GM18870 (cell line): ENCODE data around the gene TEKT2.

Experiments
- ATAC-seq: cut with Tn5 transposase; IDR thresholded peaks from one replicate; pipeline ENCODE4 v1.9.1; 2021; ENCODE audit warnings: moderate library complexity; ENCODE audit not compliant: unreplicated experiment

The TEKT2 gene, protein sequence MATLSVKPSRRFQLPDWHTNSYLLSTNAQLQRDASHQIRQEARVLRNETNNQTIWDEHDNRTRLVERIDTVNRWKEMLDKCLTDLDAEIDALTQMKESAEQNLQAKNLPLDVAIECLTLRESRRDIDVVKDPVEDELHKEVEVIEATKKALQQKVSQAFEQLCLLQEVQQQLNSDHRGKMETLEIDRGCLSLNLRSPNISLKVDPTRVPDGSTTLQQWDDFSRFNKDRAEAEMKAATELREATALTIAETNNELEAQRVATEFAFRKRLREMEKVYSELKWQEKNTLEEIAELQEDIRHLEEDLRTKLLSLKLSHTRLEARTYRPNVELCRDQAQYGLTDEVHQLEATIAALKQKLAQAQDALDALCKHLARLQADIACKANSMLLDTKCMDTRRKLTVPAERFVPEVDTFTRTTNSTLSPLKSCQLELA

DNA sequence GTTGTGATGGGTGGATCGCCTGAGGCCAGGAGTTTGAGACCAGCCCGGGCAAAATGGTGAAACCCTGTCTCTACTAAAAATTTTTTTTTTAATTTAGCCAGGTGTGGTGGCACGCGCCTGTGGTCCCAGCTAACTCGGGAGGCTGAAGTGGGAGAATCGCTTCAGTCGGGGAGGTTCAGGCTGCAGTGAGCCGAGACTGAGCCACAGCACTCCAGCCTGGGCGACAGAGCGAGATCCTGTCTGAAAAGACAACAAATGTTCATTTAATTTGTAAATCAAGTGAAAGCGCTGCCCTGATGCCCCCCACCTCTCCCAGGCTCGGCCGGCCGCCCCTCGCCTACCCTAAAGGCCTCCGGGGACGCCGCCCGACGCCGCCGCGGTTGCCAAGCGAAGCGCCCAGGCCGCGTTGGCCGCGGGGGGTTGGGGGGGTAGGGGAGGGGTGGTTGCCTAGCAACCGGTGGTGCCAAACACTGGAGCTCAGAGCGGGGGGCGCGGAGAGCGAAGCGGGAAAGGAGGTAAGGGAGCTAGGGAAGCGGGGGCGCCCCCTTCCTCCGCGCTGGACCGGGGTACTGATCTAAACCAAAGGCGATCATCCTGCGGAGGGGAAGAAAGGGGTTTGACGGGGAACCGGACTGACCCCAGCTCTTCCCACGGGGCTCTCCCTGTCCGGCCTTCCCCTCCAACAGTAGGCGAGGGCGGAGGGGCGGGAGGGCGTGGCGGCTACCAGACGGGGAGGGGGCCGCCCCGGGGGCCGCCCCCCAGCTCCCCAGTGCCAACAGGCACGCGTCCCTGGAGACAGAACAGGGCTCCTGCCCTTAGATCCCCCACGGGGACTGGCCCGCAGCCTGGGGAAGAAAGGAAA, at the start of gene TEKT2:
Gene TEKT2 (plus strand): TSS at position 460 of the 862 bp plus-strand sequence. CDS start 828 bp downstream, outside the sequence.
- ATAC-seq: no peak

DNA sequence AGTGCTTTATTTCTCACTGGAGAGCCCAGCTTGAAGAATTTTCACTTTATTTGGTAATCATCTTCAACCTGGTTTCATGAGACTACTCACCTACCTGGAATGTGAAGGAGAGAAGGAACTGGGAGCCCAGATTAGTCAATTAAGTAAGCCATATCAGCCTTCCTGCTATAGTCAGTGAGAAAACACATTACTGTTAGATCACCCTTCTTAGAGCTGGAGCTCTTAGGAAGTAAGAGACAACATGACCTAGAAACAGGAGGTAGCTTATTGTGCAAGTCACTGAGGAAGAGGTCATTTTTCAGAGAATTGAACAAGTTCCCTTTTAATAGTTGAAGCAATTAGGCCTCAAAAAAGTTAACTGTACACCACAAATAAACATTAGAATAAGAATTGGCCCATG, 49.2 kb upstream of the TEKT2 start:
- ATAC-seq: no peak

DNA sequence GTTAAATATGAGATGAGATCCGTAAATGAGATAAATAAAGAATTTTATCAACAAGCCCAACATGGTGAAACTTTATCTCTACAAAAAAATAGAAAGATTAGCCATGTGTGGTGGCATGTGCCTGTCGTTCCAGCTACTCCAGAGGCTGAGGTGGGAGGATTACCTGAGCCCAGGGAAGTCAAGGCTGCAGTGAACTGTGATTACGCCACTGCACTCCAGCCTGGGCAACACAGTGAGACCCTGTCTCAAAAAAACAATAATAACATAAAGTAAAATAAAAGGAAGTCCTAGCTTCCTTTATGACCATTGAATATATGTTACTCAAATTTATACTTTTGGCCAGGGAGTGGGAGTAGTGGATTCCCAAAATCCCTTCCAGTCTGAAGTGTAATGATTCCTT, 48.7 kb upstream of the TEKT2 start:
- no peak for ATAC-seq

DNA sequence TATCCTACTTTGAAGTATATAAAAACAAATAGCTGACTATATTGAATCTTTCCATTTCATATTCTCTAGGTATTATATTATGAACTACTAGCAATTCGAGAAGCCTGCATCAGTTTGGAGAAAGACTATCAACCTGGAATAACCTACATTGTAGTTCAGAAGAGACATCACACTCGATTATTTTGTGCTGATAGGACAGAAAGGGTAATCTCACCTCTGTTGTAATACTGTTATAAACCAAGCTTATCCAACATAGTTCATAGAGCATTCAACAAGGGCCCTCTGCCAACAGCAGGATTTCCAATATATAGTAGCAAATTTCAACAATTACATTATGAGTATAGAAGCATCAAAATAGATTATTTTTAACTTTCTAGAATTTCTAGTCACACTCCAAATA, 43.7 kb upstream of the TEKT2 start:
- ATAC-seq: no peak

DNA sequence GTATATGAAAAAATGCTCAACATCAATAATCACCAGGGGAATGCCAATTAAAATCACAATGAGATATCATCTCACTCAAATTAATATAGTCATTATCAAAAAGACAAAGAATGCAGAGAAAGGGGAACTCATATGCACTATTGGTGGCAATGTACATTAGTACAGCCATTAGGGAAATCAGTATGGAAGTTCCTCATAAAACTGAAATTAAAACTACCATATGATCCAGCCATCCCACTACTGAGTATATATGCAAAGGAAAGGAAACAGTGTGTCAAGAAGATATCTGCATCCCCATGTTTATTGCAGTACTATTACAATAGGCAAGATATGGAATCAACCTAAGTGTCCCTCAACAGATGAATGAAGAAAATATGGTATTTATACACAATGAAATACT, 32.1 kb upstream of the TEKT2 start:
- no peak for ATAC-seq

DNA sequence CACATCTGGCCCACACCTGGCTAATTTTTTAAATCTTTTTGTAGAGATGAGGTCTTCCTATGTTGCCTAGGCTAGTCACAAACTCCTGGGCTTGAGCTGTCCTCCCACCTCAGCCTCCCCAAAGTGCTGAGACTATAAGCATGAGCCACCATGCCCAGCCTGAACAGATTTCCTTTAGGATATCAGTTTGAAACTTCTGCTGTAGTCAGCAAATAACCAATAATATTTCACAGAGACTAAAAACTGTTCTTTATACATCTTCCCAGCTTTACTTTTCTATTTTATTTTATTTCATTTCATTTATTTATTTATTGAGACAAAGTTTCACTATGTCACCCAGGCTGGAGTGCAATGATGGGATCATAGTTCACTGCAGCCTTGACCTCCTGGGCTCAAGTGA, 29.9 kb upstream of the TEKT2 start:
- ATAC-seq: no peak

DNA sequence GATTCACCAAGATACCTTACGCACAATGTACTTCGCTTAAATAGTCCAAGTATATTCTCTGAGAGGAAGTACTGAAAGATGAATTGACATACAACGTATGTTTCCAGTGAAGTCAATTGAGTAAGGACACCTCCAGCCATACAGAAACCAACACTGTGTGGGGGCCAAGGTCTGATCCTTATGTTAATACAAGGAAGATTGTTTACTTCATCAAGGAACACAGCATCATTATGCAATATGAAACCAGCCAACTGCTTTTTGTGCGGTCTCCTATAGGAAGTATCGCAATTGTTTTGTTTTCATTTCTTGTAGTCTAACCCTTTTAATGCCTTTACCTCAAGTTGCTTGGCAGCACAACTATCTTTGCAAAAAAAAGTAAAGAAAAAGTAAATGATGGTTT, 28.2 kb upstream of the TEKT2 start:
- ATAC-seq: no peak

DNA sequence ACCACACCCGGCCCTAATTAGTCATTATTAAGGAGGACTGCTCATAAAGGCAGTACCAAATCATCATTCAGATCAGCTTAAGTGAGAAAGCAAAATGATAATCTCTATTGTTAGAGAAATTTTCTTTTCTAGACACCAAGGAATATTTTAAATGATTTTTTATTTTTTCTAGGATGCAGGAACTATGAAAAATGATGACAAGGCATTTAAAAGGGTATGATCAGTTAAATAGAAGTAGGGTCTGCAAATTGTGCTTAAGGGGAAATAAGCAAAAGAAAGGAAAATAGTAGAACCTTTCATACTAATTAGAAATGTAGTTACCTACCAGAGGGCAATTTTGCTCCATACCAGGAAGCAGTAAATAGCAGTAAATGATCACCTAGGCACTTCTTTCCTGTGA, 21.6 kb upstream of the TEKT2 start:
- no peak for ATAC-seq

DNA sequence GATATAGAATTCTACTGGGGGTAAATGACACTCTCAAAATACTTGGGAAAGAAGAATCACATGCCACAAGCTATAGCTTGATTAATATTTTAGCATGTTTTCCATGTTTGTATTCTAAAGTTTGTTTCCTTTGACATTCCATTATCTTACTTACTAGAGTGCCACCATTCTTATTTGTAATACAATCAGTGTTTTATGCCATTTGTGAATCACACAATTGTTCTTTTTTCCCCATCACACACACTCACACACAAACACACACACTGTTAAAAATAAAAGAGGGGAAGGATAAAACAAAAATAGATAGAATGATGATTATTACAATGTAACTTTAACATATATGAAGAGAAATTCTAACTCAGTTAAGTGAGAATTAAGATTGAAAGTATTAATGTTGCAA, 16.0 kb upstream of the TEKT2 start:
- no peak for ATAC-seq

DNA sequence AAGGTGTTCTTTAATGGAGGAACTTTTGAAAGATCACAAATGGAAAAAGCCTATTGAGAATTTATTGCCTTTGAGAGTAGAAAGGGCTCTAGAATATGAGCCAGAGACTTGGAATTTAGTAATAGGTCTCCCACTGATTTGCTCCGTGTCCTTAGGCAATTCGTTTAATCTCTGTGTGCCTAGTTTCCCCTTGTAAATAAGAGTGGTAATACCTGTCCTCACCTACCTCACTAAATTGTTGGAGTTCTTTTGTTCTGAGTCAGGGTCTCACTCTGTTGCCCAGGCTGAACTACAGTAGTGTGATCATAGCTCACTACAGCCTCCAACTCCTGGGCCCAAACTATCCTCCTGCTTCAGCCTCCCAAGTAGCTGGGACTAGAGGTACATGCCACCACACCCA, 15.0 kb upstream of the TEKT2 start:
- no peak for ATAC-seq

DNA sequence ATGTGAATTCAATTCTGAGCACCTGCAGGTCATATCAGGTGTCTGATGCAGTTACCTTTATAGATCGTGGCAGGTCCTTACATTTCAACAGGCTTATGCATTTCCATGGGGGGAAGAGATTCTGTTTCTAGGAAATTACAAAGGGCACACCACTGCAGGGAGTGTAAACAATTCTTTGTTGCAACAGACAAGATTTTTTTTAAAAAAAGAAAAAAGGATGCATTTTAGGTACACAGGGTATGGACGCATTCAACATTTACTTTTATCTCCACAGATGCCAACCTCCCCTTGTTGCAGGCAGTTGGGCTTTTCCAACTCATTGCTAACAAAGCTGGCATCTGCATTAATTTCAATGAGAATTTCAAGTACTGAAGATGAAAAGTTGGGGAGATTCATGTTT, 13.5 kb upstream of the TEKT2 start:
- ATAC-seq: no peak

DNA sequence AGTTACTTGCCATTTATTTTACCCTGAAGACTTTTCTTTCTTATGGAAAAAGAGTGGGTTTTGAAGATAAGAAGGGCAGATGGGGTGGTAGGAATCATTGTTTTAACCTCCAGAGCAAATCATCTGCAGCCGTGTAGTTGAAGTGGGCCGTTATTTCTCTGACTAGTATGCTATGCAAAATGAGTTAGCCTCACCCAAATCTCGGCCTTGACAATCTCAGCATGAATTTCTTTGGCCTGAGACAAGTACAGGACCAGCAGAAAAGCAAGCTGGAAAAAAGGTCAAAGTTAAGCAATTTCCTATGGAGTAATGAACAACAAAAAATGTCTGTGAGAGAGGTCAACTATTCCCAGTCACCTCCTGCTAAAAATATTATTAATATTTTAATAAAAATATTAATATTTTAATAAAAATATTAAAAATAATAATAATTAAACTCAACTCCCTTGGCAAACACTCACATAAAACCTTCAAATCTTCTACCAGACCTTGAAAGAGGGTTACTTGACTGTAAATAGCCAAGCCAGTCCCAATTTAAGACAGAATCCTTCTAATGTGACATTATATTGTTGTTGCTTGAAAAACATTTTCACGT, 6.8 kb upstream of the TEKT2 start:
- ATAC-seq: no peak

DNA sequence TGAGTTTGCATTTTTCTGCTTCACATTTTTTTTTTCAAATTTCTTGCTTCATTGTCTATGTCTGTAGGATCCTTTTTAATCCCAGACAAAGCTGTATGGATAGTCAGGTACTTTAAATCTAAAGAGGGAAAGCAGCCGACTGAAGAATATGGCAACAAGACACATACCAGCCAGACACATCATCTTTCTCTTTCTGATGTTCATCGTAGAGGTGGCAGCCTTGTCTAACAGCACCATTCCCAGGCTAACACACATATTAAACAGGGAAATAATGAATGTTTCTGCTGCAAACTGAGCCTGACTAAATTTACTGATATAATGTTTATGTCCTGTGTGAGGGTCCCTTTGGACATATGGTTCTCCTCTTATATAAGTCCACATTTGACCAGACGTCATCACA, 3.7 kb upstream of the TEKT2 start:
- no peak for ATAC-seq

DNA sequence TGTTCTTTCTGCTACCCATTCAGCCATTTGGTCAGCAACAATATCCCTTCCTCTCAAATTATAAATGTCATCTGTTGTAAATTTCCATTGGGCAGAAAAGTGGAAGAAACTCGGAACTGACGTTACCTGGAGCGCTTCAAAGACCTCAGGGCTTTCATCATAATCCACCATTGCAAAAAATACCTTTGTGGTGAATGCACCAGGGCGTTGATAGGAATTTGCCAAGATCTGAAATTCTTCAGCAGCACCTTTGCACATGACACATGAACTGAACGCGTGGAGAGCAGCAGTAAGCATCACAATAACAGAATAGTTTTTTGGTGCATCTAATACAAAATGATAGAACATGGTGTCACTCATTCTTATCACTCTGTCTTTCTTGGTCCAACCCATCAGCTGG, 3.1 kb upstream of the TEKT2 start:
- no peak for ATAC-seq

DNA sequence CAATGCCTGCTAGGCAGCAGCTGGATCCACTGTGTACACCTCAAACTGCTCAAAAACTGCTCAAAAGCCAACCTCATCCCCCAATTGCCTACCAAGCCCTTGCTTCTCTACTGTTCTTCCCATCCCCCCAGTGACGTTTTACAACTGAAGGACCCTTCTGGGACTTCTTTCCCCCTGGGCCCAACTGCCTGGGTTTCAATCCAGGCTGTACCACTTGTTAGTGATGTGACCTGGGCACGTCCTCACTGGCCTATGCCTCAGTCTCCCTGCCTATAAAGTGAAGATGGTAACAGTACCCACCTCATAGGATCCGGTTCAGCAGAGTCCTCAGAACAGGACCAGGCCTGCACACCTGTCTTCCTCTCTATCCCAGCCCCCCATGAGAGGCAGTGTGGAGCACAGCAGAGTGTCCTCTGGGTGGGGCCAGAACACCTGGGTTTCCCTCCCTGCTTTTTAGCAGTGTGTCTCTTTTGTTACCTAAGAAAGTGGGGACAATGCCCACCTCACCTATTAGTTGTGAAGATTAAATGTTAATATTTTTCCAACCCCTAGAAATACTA, 1.9 kb upstream of the TEKT2 start:
- no peak for ATAC-seq

DNA sequence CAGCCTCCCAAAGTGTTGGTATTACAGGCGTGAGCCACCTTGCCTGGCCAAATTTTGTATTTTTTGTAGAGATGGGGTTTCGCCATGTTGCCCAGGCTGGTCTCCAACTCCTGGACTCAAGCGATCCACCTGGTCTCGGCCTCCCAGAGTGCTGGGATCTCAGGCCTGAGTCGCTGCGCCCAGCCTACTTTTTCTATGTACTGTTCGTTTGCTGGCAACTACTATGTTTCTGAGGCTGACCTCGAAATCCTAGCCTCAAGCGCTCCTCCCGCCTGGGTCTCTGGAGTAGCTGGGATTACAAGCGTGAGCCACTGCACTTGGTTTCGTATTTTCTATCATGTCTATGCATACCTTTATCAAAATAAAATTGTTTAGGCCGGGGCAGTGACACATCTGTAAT, 675 bp upstream of the TEKT2 start:
- ATAC-seq: no peak

DNA sequence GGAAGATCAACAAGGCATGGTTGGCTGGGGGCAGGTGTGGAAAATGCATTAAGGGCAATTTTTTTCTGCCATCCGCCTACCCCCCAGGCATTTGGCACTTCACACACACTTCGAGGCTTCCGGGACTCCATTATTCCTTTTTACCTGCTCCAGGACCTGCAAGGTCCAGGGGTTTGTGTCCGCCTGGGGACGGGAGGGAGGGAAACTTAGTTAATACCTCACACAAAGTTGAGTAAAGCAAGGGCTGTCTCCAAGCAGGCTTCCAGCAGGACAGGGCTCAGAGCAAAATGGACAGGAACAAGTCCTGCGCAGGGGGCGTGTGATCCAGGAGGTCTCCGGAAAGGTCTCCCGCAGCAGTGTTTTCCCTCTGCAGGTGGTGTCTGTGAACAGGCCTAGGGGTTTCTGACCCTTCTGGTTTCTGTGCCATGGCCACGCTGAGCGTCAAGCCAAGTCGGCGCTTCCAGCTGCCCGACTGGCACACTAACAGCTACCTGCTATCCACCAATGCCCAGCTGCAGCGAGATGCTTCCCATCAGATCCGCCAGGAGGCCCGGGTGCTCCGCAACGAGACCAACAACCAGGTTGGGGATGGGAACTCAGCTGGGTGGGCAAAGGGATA, 712 bp downstream of the TEKT2 start:
- no peak for ATAC-seq

DNA sequence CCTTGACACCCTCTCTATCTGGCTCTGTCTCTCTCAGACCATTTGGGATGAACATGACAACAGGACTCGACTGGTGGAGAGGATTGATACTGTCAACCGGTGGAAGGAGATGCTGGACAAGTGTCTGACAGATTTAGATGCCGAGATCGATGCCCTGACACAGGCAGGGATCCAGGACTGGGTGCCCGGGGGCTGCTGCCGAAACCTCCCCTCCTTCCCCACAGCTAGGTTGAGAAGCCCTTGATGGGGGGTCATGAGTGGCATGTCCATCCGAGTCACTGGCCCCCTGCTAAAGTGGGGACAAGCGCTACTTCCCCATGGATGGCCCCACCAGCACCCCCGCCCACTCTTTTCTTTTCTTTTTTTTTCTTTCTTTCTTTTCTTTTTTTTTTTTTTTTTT, 1.2 kb downstream of the TEKT2 start:
- no peak for ATAC-seq

DNA sequence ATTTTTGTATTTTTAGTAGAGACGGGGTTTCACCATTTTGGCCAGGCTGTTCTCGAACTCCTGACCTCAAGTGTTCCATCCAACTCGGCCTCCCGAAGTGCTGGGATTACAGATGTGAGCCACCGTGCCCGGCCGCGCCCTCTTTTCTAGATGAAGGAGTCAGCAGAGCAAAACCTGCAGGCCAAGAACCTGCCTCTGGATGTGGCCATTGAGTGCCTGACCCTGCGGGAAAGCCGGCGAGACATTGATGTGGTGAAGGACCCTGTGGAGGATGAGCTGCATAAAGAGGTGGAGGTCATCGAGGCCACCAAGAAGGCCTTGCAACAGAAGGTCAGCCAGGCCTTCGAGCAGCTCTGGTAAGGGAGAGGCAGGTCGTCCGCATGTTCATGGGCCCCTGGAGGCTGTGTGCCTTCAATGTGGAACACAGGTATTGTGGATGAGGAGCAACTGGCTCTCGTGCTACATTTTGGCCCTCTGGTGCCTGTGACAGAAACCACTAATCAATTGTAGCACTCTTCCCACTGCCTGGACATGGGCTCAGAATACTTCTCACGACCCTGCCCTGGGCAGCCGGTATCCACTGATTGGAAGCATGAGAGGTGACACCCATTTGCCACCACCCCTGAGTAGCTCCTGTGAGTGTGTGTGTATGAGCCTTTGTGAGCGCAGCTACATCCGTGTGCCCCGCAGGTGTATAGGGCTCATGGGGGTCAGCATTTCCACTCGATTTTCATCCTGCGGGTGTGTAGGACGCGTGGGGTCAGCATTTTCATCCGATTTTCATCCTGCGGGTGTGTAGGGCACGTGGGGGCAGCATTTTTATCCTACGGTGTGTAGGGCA, 2.0 kb downstream of the TEKT2 start:
- no peak for ATAC-seq

DNA sequence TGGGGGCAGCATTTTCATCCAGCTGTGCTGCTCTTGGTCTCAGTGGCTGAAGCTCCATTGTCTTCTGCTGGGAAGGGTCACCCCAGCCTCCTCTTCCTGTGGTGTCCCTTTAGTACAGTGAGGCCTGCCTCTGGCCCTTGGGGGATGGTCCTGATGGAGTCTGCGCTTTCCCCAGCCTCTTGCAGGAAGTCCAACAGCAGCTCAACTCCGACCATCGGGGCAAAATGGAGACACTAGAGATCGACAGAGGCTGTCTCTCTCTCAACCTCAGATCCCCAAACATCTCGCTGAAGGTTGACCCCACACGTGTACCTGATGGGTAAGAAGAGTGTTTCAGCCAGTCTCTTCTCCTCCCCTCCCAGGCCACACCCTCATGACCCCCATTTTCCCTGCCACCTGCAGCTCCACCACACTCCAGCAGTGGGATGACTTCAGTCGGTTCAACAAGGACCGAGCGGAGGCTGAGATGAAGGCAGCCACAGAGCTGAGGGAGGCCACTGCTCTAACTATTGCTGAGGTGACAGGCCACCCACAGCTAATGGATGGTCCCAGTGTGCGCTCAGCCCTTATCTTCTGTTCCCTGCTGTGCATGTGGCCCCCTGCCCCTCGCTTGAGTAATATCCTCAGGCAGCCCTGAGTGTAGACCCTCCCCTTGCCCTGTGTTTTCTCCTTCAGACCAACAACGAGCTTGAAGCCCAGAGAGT, 2.8 kb downstream of the TEKT2 start:
- no peak for ATAC-seq
